ENCODE data around the gene DRICH1.
"Not testable (repeated sequence)": the region's sequence is repeated elsewhere in the genome, so short reads cannot be mapped to it uniquely, and the experiment has no call there.

DNA sequence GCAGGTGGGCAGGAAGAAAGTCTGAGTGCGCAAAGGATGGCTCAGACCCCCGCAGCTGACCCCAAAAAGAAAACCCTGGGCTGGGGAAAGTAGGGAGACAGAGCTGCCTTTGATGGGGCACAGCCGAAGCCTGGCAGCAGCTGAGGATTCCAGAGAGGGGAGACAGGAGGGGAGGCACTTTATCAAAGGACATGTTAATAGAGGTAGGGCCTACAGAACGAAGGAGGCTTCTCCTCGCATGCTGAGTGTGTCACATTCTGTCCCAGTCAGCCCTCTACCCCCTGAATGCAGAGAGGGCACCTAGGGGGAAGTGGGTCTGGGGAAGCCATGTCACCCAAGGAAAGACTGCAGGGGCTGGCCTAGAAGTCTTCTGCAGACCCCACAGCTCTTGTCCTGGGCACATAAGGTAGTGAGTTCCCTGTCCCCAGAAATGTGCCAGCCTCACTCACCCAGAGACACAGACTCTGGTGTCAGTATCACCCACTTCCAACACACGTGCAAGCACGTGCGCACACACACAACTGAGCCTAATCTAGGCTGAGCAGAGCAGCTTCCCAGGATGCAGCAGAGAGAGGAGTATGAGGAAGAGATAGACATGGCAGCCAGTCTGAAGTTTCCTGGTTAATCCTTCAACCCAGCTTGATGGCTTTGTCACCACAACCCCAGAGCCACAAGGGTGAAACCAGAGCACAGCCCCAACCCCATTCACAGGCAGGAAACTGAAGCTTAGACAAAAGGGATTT is 40.4 kb upstream of the DRICH1 start:
- not testable (repeated sequence) for TF ChIP-seq CTCF (conservative IDR thresholded peaks at IDR 0.05; ENCODE audit: low read depth, low read length); EZH2phosphoT487 (IDR thresholded peaks at IDR 0.05; ENCODE audit: borderline replicate concordance, low read length)

Data from PC-3 (cell line).